GM12878 (cell line): ENCODE results near the gene RHEX. TPM values are rescaled to one million over a fixed set of nuclear protein-coding genes. Genes with fewer than 3 reads are reported as not detected.

Source experiments
- ATAC-seq: fragments of 200-7000 bp; cut with Tn5 transposase; 3 replicates; pipeline ENCODE4 v1.9.1; 2020; ENCODE audit warnings: mild to moderate bottlenecking, moderate library complexity
- BruUV-seq: library from RNA; stranded (reverse); fragments of 400-500 nt; replicated peaks from 2 replicates; lab custom pipeline; 2021; lab: Mats Ljungman, UMichigan
- CTCF ChIA-PET: fragments of 300-600 bp; sonication (Branson Sonifier 250); formaldehyde crosslinking; extraction: SDS; loops from one replicate; lab custom pipeline; 2021; ENCODE audit warnings: inconsistent platforms; lab: Yijun Ruan, JAX
- POLR2A ChIA-PET: fragments of 350-600 bp; formaldehyde crosslinking; extraction: SDS; loops from one replicate; lab custom pipeline; 2021; ENCODE audit warnings: inconsistent platforms; lab: Charles Lee
- RAD21 ChIA-PET: fragments of 300-600 bp; sonication (Branson Sonifier 250); formaldehyde crosslinking; loops from one replicate; lab custom pipeline; 2023; ENCODE audit warnings: antibody characterized with exemption; ENCODE audit not compliant: unreplicated experiment; lab: Charles Lee
- SMC1A ChIA-PET: fragments of 300-600 bp; sonication (Branson Sonifier 250); formaldehyde crosslinking; loops from one replicate; lab custom pipeline; 2023; ENCODE audit not compliant: unreplicated experiment, uncharacterized antibody; lab: Charles Lee
- DNase-seq: peaks from one replicate; pipeline ENCODE4 v3.0.0-alpha.2; 2011; ENCODE audit warnings: low read depth, low spot score
- FAIRE-seq: peaks from 3 replicates; lab custom pipeline; 2011; peaks lifted over from hg19 to GRCh38; lab: Jason Lieb, UNC
- H2AFZ ChIP-seq: 2 replicates; pipeline ENCODE4 v1.6.0; 2011; ENCODE audit warnings: low read depth, low read length, control low read depth; ENCODE audit not compliant: control insufficient read depth
- H3K27ac ChIP-seq: 2 replicates; pipeline ENCODE4 v1.5.1; 2011; ENCODE audit warnings: control low read depth; ENCODE audit not compliant: control insufficient read depth, insufficient read depth
- H3K27me3 ChIP-seq, 2 experiments: replicated peaks in 1 of 2; 2 replicates each; pipeline versions ENCODE4 v1.6.0 to v1.6.1; 2011; ENCODE audit warnings: low read length in 1 of 2; ENCODE audit not compliant: control insufficient read depth in 2 of 2, insufficient read depth in 2 of 2
- H3K36me3 ChIP-seq, 2 experiments: 2 replicates each; pipeline ENCODE4 v1.5.1; 2011; ENCODE audit warnings: low read length in 1 of 2; ENCODE audit not compliant: control insufficient read depth in 2 of 2, insufficient read depth in 2 of 2
- H3K4me1 ChIP-seq: 2 replicates; pipeline ENCODE4 v1.6.1; 2011; ENCODE audit warnings: mild to moderate bottlenecking, low read length, moderate library complexity, mixed read lengths; ENCODE audit not compliant: control insufficient read depth, insufficient read depth
- H3K4me2 ChIP-seq: 2 replicates; pipeline ENCODE4 v1.6.0; 2011; ENCODE audit warnings: control low read depth; ENCODE audit not compliant: control insufficient read depth, insufficient read depth
- H3K4me3 ChIP-seq: fragments of 200-600 bp; sonication (generic); 2 replicates; pipeline ENCODE4 v1.5.1; 2016
- H3K79me2 ChIP-seq: 2 replicates; pipeline ENCODE4 v1.6.0; 2011; ENCODE audit warnings: low read length; ENCODE audit not compliant: control insufficient read depth, insufficient read depth
- H3K9ac ChIP-seq: 2 replicates; pipeline ENCODE4 v1.8.0; 2011; ENCODE audit warnings: low read length, control low read depth, mixed read lengths; ENCODE audit not compliant: control insufficient read depth, insufficient read depth
- H3K9me3 ChIP-seq: replicated peaks from 3 replicates; pipeline ENCODE4 v1.5.1; 2011; ENCODE audit warnings: mild to moderate bottlenecking, low read length; ENCODE audit not compliant: control insufficient read depth, insufficient read depth
- H4K20me1 ChIP-seq: 2 replicates; pipeline ENCODE4 v1.6.0; 2011; ENCODE audit not compliant: control insufficient read depth, insufficient read depth
- CEBPZ ChIP-seq: fragments of 150-350 bp; IDR thresholded peaks from 2 replicates; pipeline ENCODE4 v1.6.1; 2016; ENCODE audit warnings: low read depth, low read length
- E4F1 ChIP-seq: fragments of 450-650 bp; IDR thresholded peaks from 2 replicates; pipeline ENCODE4 v1.6.1; 2018; ENCODE audit warnings: borderline replicate concordance, mild to moderate bottlenecking; ENCODE audit not compliant: partially characterized antibody
- EGR1 ChIP-seq, 2 experiments: IDR thresholded peaks; 1 replicate in 1 of 2; 2 replicates in 1 of 2; pipeline ENCODE4 v1.6.1; 2011 to 2012; ENCODE audit warnings: low read depth in 2 of 2, low read length in 2 of 2, borderline replicate concordance in 1 of 2, mild to moderate bottlenecking in 1 of 2, moderate library complexity in 1 of 2
- HDAC2 ChIP-seq: fragments of 200-600 bp; sonication (generic); IDR thresholded peaks from 2 replicates; pipeline ENCODE4 v1.6.1; 2017
- KDM1A ChIP-seq: fragments of 200-600 bp; sonication (generic); IDR thresholded peaks from 2 replicates; pipeline ENCODE4 v1.6.1; 2016; ENCODE audit warnings: borderline replicate concordance
- PML ChIP-seq: IDR thresholded peaks from 2 replicates; pipeline ENCODE4 v1.6.1; 2012; ENCODE audit warnings: low read length, inconsistent platforms
- RAD51 ChIP-seq: fragments of 450-650 bp; IDR thresholded peaks from 2 replicates; pipeline ENCODE4 v1.6.1; 2016; ENCODE audit warnings: moderate library complexity, mild to moderate bottlenecking, inconsistent platforms
- RELA ChIP-seq: fragments of 450-650 bp; IDR thresholded peaks from 2 replicates; pipeline ENCODE4 v1.8.0; 2014; ENCODE audit warnings: borderline replicate concordance; ENCODE audit not compliant: partially characterized antibody
- ZNF384 ChIP-seq: IDR thresholded peaks from 2 replicates; pipeline ENCODE4 v1.6.1; 2012; ENCODE audit warnings: low read depth, mild to moderate bottlenecking, low read length, improper control_type of control experiment, borderline replicate concordance
- ZNF622 ChIP-seq: fragments of 450-650 bp; IDR thresholded peaks from 2 replicates; pipeline ENCODE4 v1.6.1; 2017; ENCODE audit warnings: mild to moderate bottlenecking, inconsistent platforms
- WGBS: methylation state at CpG from one replicate; pipeline ENCODE4 v1.1.6; 2016; ENCODE audit warnings: low lambda C conversion rate; ENCODE audit not compliant: insufficient replicate concordance, insufficient coverage; ENCODE audit errors: missing lambda C conversion rate; 5-methylcytosine and 5-hydroxymethylcytosine counted together
- in situ Hi-C: fragments of 300-500 bp; cut with MboI; formaldehyde crosslinking; loops from 9 replicates; pipeline ENCODE4 v1.14.3; 2018; ENCODE audit warnings: mixed read lengths
- intact Hi-C: fragments of 100-400 bp; cut with micrococcal nuclease; formaldehyde crosslinking; loops from one replicate; pipeline ENCODE4 v1.14.2; 2022; ENCODE audit not compliant: unreplicated experiment
- polyA plus RNA-seq, 11 experiments: library from polyadenylated mRNA; depleted of rRNA in 4 of 11; unstranded in 6 of 11; stranded (reverse) in 5 of 11; fragments of >200 nt; fragmentation: Nextera tagmentation in 4 of 11; fragmentation: Illumina TruSeq in 1 of 11; extraction: Ambion mirVana in 4 of 11; extraction: Trizol in 1 of 11; gene quantifications; 1 replicate in 1 of 11; 2 replicates in 10 of 11; pipeline versions ENCODE4 v1.2.1 to v1.2.3, GENCODE V29; 2011 to 2016; ENCODE audit warnings: inconsistent platforms in 2 of 11, missing spikeins in 2 of 11, low read depth in 1 of 11
- total RNA-seq, 4 experiments: library from RNA; depleted of rRNA in 3 of 4; stranded (reverse); fragments of >200 nt in 3 of 4; fragmentation: Illumina TruSeq in 1 of 4; extraction: Trizol in 1 of 4; gene quantifications; 2 replicates each; pipeline versions ENCODE4 v1.2.1 to v1.2.3, GENCODE V29; 2013 to 2021
- TF ChIP-seq, protein P1 (sequence below): fragments of 450-650 bp; IDR thresholded peaks from 2 replicates; pipeline ENCODE4 v1.6.1; 2014; ENCODE audit warnings: mild to moderate bottlenecking
- TF ChIP-seq, protein P2 (sequence below): IDR thresholded peaks from 2 replicates; pipeline ENCODE4 v1.6.1; 2012; ENCODE audit warnings: low read depth, low read length, improper control_type of control experiment
- TF ChIP-seq, protein P3 (sequence below): fragments of 450-650 bp; IDR thresholded peaks from 2 replicates; pipeline ENCODE4 v1.6.1; 2017; ENCODE audit warnings: mild to moderate bottlenecking

Gene RHEX
- total and polyA plus RNA-seq, 10 of the 15 experiments (the other 5 are each of a cell fraction or from before 2014, with no cell fraction given) = 2.4 to 11.4 (median 5.7) TPM

GRCh38 chr1:206115791-206116190, 62.8 kb downstream of the RHEX start:
- no peak overlapping the region for H2AFZ ChIP-seq
- WGBS = 61% methylated on average over 8 of the region's 8 CpGs
- intact Hi-C loops (no loop called here), in situ Hi-C loops (no loop called here)
- no peak for TF ChIP-seq RAD51
- no peak for TF ChIP-seq ZNF384
- TF ChIP-seq CEBPZ = no peak
- TF ChIP-seq PML = no peak
- TF ChIP-seq, protein P1, sequence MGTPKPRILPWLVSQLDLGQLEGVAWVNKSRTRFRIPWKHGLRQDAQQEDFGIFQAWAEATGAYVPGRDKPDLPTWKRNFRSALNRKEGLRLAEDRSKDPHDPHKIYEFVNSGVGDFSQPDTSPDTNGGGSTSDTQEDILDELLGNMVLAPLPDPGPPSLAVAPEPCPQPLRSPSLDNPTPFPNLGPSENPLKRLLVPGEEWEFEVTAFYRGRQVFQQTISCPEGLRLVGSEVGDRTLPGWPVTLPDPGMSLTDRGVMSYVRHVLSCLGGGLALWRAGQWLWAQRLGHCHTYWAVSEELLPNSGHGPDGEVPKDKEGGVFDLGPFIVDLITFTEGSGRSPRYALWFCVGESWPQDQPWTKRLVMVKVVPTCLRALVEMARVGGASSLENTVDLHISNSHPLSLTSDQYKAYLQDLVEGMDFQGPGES = no peak
- no peak for TF ChIP-seq ZNF622
- TF ChIP-seq EGR1 (IDR thresholded peaks at IDR 0.05; ENCODE audit: borderline replicate concordance in 1 of 2, low read depth in 2 of 2, low read length in 2 of 2) = no peak
- TF ChIP-seq RELA = no peak
- TF ChIP-seq, protein P2, sequence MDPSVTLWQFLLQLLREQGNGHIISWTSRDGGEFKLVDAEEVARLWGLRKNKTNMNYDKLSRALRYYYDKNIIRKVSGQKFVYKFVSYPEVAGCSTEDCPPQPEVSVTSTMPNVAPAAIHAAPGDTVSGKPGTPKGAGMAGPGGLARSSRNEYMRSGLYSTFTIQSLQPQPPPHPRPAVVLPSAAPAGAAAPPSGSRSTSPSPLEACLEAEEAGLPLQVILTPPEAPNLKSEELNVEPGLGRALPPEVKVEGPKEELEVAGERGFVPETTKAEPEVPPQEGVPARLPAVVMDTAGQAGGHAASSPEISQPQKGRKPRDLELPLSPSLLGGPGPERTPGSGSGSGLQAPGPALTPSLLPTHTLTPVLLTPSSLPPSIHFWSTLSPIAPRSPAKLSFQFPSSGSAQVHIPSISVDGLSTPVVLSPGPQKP = no peak
- no peak for TF ChIP-seq KDM1A
- TF ChIP-seq, protein P3, sequence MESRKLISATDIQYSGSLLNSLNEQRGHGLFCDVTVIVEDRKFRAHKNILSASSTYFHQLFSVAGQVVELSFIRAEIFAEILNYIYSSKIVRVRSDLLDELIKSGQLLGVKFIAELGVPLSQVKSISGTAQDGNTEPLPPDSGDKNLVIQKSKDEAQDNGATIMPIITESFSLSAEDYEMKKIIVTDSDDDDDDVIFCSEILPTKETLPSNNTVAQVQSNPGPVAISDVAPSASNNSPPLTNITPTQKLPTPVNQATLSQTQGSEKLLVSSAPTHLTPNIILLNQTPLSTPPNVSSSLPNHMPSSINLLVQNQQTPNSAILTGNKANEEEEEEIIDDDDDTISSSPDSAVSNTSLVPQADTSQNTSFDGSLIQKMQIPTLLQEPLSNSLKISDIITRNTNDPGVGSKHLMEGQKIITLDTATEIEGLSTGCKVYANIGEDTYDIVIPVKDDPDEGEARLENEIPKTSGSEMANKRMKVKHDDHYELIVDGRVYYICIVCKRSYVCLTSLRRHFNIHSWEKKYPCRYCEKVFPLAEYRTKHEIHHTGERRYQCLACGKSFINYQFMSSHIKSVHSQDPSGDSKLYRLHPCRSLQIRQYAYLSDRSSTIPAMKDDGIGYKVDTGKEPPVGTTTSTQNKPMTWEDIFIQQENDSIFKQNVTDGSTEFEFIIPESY = no peak
- TF ChIP-seq E4F1 = no peak
- TF ChIP-seq HDAC2 = no peak
- DNase-seq (no peak), ATAC-seq (no peak), FAIRE-seq (no peak)
- CTCF ChIA-PET = interaction anchor here (0.6 to 1.9 kb wide), 4 partner anchors 10 to 414 kb away, joined by 3 to 10 read pairs (median 4); no protein-coding TSS in a partner anchor
- H3K9ac ChIP-seq = no peak overlapping the region
- H3K4me1 ChIP-seq = no peaks in the 10 kb centered on the region
- H3K27me3 ChIP-seq = peaks cover 5 to 10% of the 10 kb centered on the region in 2 experiments; a peak in 3 of 4 replicates
- H3K4me2 ChIP-seq = no peak overlapping the region
- RAD21 ChIA-PET = no interaction called here
- H3K4me3 ChIP-seq = no peak overlapping the region
- BruUV-seq = no TSS peak
- POLR2A ChIA-PET = no interaction called here
- no peak overlapping the region for H3K27ac ChIP-seq
- SMC1A ChIA-PET = interaction anchor here (0.6 to 1.6 kb wide), 5 partner anchors 9 to 856 kb away, joined by 3 to 5 read pairs (median 4); no protein-coding TSS in a partner anchor
- no peaks in the 10 kb centered on the region for H4K20me1 ChIP-seq
- no peaks in the 10 kb centered on the region; the same call in 2 of the 3 replicates for H3K9me3 ChIP-seq
- no peaks in the 10 kb centered on the region for H3K36me3 ChIP-seq
- no peaks in the 10 kb centered on the region for H3K79me2 ChIP-seq
